ENCODE results near the gene RFPL3.
"Not testable (repeated sequence)": the region's sequence is repeated elsewhere in the genome, so short reads cannot be mapped to it uniquely, and the experiment has no call there.

Gene RFPL3

DNA sequence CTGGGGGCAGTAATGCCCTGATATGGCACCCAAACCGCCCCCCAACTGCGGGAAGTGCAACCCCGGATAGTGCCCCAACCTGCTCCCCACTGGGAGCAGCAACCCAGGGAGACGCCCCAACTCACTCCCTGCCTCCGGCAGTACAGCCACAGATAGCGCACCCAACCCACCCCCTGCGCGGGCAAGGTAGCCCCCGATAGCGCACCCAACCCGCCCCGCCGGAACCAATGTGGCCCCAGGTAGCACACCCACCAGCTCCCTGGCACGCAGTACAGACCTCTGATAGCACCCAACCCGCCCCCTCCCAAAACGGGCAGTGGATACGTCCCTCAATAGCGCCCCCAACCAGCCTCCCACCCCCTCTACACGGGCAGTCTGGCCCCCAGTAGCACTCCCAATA lies 3.8 kb upstream of the RFPL3 start:
- no peak for DNase-seq (ENCODE audit: low read depth)

DNA sequence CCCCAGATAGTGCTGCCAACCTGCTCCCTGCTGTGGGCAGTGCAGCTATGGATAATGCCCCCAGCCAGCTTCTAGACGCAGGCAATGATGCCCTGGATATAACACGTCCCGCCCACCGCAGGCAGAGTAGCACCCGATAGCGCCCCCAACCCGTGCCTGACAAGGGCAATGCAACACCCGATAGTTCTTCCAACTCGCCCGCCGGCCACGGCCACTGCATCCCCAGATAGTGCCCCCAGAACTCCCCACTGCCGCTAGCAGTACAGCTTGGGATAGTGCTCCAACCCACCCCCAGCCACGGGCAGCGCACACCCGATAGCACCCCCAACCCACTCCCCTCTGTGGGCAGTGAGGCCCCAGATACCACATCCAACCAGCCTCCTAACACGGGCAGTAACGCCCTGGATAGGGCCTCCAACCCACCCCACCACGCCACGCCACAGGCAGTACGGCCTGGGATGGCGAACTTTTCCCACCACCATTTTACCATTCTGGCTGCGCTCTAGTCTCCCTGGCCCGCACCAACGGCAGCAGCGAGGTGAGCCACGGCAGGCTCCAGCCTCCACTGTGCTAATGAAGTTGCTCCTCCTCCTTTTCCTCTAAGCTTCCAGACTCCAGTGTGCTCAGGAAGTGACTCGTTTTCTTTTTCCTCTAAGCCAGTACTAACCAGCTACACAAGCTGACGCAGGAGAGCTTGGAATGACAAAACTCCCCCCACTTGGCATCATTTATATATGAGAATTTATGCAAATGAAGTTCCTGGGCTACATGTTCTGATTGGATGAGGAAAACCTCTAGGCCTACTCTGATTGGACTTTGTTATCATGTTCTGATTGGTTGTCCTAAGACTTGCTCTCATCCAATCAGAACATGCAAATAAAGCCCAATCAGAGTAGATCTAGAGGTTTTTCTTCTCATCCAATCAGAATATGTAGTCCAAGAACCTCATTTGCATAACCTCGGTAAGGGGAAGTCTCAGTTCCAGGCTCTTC lies 3.0 kb upstream of the RFPL3 start:
- no peak for DNase-seq (ENCODE audit: low read depth)

DNA sequence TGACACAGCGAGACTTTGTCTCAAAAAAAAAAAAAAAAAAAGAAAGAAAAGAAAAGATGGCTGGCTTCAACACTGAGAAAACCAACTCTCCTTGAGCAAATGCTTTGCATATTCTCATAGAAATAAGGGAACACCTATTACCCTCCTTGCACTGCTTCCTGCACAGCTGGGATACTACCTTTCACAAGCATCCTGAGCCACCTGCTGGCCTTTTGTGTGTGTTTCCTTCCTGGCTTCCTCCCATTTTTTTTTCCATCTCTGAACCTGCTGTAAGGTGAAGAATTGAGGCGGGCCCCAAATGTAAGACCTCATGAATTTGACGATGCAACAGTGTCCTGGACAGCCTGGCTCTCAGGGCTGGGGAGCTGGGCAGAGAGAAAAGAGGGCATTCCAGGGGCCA lies 1.9 kb upstream of the RFPL3 start:
- DNase-seq (ENCODE audit: low read depth), result no peak

DNA sequence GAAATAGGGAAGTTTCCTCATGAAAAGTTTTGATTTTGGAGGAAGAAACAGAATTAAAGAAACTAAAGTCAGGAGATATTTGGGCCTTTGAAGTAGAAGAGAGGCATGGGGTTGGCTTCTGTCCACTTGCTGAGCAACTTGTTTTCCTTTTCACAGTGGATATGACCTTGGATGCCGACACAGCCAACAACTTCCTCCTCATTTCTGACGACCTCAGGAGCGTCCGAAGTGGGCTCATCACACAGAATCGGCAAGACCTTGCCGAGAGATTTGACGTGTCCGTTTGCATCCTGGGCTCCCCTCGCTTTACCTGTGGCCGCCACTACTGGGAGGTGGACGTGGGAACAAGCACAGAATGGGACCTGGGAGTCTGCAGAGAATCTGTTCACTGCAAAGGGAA lies 2.4 kb downstream of the RFPL3 start:
- not testable (repeated sequence) for DNase-seq (ENCODE audit: low read depth)

DNA sequence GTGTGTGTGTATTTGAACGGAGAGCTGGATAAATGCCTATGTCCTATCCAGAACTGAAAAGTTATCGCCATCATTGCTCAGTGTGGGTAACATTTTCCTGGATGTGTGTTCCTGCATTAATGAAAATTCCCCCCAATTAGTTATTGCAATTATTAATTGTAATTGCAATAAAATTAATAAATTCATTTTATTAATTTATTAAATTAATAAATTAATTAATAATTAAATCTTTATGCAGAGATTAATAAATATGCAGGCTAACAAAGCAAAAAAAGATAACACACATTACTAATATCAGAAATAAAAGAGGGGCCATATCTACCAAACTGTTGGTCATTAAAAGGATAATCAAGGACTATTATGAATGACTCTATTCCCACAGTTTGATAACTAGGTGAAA lies 3.6 kb downstream of the RFPL3 start:
- no peak for DNase-seq (ENCODE audit: low read depth)

DNA sequence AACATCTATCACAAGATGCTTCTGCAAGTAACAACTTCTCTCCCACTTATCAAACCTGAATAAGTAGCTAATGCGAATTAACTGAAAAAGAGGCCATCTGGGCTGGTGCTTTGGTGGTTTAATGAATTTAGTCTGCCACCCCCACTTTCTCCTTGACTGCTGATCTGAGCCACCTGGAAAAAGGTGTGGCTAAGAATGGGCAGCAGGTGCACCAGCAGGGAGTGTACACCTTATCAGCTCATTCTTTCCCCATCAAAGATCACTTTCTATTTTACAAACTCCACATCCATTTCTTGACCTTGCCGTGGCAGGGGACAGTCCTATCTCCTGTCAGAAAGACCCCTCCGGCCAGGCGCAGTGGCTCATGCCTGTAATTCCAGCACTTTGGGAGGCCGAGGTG lies 6.5 kb downstream of the RFPL3 start:
- no peak for DNase-seq (ENCODE audit: low read depth)

DNA sequence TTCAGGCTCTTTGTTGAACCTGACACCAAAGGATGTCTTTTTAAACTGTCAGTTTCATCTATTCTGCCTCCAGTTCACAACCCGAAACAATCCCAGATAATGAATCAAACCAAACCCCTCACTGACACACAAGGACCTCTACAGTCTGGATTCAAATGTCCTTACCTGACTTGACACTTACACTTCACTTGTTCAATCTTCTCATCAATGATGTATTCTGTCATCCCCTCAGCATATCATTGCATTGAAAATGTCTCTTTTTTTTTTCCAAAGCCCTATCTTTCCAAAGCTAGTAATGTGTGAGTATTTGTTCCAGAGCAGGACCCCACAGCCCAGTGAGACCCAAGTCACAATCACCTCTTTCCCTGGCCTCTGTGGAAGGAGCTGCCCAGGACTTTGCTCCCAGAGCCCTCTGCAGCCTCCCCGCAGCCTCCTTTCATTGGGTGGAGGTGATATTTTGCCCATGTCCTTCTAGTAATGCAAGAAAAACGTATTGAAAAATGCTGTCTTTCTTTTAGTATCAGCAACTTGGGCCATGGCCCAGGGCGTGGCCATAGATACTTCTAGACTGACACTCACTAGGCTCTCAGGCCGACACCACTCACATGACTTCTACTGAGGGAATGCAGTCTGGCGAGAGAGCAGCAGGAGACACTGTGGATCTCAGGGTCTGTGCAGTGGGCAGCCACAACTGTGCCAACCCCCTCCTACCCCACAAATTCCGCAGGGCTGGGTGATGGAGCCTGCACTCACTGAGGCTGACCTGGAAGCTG lies 18.2 kb downstream of the RFPL3 start:
- no peak for DNase-seq (ENCODE audit: low read depth)

DNA sequence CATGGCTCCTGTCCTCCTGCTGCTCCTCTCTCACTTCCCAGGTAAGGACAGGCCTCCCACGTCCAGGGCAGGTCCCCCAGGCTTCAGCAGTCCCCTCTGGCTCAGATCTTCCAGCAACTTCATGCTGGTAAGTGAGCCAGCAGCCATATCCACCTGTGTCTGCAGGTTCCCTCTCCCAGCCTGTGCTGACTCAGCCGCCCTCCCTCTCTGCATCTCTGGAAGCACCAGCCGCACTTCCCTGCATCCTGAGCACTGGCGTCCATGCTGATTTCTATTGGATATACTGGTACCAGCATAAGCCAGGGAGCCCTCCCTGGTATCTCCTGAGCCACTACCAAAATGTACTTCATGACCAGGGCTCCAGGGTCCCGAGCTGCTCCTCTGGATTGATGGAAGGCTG lies 19.0 kb downstream of the RFPL3 start:
- DNase-seq (ENCODE audit: low read depth), result no peak

DNA sequence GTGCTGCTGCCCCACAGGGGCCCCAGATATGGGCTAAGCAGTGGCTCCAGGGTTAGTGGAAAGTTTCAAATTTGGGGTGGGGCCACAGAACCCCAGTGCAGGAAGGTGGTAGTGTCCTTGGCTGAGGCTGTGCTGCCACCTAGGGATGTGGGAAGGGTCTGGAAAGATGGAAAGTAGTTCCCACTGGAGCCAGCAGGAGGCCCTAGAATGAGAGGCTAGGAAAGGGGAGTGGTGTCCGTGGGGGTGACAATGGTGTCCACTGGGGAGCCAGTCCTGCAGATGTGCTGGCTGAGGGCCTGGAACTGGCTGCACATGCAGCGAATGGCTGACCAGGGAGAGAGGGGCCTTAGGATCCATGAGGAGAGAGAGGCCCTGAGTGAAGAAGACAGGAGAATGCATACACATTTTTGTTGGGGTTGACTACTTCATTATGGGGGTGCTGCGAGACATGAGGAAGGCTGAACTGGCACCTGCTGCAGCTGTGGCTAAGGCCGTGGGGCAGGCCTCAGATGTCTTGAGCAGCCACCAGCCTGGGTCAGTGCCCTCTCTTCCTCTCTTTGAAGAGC lies 21.1 kb downstream of the RFPL3 start:
- DNase-seq (ENCODE audit: low read depth), result no peak

DNA sequence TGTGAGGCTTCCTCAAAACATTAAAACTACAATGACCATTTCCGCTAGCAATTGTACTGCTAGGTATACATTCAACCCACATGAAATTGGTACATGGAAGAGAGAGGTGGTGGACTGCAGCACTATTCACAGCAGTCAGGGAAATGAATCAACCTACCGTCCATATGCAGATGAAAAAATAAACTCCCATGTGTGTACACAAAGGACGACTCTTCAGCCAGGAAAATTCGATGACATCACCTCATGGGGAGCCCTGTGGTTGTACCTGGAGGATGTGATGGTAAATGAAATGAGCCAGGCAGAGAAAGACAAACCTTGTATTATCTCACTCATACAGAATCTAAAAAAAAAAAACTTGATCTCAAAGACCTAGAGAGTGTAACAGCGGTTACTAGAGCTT lies 23.3 kb downstream of the RFPL3 start:
- no peak for DNase-seq (ENCODE audit: low read depth)

DNA sequence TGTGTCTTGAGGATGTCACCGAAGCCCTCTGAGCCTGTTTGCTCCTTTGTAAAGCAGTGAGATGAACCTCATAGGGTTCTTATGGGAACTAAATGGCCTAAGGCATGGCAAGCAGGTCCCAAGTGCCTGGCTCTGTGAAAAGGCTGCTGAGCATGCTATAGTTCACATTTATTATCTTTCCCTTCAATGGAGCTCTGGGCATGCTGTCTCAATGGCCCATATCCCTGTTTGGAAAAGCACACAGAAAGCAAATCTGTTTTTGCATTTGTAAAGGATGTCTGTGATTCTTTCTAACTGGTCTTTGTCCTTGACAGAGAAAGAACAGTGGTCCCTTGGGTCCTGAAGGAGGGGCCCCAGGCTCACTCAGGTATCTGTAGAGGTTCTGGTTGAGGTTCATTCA lies 28.0 kb downstream of the RFPL3 start:
- no peak for DNase-seq (ENCODE audit: low read depth)

DNA sequence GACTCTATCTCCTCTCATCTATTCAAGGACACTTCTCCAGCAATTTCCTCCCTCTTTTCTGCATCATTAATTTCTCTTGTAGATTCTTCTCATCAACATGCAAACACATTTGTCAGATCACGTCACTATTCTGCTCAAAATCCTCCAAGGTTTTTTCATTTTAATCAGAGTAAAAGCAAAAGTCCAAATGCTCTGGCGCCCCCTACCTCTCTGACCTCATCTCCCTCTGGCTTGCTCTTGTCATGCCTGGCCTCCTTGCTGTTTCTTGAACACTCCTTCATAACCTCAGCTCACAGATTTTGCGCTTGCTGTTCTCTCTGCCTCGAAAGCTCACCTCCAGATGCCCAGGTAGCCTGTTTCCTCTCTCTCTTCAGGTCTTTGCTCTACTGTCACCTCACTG lies 32.0 kb downstream of the RFPL3 start:
- DNase-seq (ENCODE audit: low read depth), result no peak

DNA sequence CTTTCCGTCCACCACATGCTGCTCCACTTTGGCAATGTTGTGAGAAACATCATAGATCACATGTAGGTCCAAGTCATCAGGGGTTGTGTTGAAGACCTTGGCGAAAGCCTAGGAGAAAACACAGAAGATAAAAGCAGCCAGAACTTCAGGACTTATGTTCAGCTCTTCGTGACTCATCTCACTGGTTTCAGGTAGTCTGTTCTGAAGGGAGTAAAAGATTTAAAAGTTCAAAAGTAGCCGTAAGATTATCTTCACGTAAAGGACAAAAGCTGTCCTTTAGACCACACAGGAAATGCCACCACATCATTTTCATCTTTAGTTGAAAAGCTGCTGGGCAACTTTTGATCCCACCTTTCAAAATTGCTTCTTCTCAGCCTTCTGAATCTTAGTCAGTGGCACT lies 37.4 kb downstream of the RFPL3 start:
- DNase-seq (ENCODE audit: low read depth), result no peak

DNA sequence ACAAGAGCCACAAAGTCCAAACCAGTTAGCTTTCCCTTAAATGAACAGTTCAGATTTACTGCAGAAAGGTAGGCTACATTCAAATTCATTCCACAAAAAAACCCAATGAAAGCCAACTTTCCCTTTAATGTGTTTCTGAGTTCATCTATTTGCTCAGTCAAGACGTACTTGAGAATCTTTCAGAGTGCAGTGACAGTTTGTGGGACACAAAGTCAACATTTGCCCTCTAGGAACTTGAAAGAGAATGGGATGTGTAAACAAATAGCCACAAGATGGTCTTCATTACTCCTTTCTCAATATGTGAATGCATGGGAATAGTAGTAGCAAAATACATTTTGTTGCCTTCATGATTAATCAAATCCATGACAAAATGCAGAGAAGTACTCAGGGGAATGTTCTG lies 38.6 kb downstream of the RFPL3 start:
- DNase-seq (ENCODE audit: low read depth), result no peak

DNA sequence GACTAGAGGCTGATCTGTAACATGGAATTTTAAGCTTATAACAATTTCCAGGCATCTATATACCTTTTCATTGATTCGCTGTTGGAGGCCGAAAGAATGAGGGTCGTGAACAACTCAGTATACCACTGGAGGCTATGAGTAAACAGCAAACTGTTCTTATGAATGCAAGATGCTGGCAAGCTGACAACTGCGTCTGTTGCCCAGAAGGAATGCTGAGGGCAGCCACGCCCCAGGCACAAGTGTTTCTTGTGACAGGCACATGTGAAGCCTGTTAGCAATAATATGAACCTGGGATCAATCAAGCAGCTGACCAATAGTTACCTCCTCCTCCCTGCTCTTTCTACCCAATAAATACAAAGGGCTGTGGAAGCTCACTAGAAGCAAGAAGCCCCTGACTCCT lies 39.1 kb downstream of the RFPL3 start:
- DNase-seq (ENCODE audit: low read depth), result no peak

DNA sequence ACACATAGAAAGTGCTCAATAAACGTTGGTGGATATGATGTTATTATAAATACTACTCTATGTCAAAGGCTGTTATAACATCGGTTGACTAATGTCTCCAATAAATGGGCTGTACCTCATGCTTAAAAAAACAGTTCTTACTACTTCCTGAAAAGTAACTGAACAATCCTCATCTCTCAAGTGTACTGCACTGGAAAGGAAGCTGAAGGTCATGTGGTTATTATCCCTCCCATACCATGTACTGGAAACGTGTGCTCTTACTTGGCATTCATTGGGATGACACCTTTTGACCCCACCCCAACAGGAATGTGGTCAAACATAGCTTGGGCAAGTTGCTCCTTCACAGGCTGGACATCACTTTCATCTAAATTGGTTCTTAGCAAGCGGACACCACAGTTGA lies 43.8 kb downstream of the RFPL3 start:
- DNase-seq (ENCODE audit: low read depth), result no peak

DNA sequence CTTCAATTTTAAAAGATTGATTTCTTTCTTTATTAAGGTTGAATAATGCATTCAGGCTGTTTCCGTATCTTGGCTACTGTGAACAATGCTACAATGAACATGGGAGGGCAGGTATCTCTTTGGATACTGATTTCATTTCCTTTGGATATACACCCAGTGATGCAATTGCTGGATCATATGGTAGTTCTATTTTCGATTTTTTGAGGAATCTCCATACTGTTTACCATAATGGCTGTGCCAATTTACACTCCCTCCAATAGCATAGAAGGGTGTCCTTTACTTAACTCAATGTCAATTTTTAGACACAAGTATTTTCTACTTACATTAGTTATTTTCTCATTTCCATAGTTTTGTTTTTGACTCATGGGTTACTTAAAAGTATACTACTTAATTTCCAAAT lies 46.4 kb downstream of the RFPL3 start:
- DNase-seq (ENCODE audit: low read depth), result no peak

DNA sequence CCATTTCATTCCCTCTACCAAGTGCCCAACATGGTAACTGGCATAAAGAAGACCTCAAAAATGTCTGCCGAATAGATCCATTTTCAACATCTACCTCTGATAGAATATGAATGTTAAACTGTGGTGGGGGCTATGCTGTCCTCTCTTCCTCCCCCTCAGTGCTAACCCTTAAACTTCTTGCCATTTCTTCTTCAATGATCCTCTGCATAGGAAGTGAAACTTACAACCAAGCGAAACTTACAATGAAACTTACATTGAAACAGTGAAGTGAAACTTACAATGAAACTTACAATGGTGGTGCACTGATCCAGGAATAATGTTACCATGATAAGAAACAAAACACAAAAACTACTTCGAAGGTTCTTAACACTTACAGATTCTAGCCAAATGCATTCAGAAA lies 49.6 kb downstream of the RFPL3 start:
- no peak for DNase-seq (ENCODE audit: low read depth)

DNA sequence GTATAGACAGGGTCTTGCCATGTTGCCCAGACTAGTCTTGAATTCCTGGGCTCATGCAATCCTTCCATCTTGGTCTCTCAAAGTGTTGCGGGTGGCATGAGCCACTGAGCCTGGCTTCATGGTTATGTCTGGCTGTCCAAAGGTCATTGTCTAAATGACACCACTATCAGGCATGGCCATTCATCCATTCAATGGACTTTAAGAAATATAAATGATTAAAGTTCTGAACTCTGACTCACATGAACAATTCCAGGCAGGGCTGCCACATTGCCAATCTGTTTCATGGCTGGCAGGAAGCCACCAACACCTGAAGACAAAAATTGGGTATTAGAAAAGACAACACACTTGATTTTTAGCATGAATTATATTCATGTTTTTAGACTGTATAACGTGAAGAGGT lies 50.3 kb downstream of the RFPL3 start:
- no peak for DNase-seq (ENCODE audit: low read depth)

DNA sequence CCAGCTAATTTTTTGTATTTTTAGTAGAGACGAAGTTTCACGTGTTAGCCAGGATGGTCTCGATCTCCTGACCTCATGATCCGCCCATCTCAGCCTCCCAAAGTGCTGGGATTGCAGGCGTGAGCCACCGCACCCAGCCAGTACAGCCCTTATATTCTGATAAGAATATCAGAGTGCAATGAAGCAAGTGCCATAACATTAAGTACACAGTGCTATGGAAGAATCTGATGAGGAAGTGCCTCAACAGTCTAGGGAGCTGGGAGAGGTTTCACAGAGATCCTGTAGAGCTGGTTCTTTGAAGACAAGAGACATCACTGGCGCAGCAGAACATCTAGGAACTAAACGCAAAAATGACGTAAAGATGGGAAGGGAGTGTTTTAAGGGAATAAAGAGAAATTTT lies 52.3 kb downstream of the RFPL3 start:
- DNase-seq (ENCODE audit: low read depth), result no peak

DNA sequence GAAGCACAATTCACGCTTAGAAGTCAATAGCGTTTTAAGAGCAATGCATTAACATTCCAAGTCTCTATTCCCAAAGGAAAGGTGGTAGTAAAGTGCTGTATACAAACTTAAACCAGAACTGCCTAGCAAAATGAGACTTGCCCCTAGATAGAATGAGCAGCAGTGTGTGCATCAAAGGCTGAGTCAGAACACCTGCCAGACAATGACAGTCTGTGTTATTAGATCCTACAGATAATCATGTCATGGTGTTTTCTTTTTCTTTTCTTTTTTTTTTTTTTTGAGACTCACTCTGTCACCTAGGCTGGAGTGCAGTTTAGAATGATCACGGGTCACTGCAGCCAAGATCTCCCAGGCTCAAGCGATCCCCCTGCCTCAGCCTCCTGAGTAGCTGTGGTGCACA lies 52.8 kb downstream of the RFPL3 start:
- no peak for DNase-seq (ENCODE audit: low read depth)
